22Rv1 (cell line): Measurements from ENCODE around the gene PTCHD4.

ENCODE experiments used
- ZFX ChIP-seq: fragments of 450-650 bp; IDR thresholded peaks from 2 replicates; pipeline ENCODE4 v1.6.1; 2017; ENCODE audit warnings: antibody characterized with exemption, borderline replicate concordance
- TF ChIP-seq, protein P1 (sequence below): fragments of 450-650 bp; IDR thresholded peaks from 2 replicates; pipeline ENCODE4 v1.5.1; 2017; ENCODE audit warnings: mild to moderate bottlenecking

DNA sequence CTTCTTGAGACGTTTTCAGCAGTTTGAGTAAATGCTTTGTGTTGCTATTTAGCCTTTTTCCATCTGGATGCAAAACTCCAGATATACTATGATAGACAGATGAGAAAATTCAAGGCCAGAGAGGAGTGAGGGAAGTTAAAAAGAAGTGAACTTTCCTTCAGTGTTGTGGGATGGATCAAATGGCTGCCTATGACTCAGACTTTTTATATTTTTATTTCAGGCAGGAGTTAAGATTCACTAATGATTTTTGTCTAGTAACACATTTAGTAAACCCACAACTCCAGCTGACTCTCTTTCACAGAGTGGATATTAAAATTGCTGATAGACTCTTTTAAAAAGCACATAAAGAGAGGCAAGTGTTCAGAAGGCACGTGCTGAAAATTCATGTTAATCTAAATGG, 23.2 kb upstream of the PTCHD4 start:
- TF ChIP-seq, protein P1, sequence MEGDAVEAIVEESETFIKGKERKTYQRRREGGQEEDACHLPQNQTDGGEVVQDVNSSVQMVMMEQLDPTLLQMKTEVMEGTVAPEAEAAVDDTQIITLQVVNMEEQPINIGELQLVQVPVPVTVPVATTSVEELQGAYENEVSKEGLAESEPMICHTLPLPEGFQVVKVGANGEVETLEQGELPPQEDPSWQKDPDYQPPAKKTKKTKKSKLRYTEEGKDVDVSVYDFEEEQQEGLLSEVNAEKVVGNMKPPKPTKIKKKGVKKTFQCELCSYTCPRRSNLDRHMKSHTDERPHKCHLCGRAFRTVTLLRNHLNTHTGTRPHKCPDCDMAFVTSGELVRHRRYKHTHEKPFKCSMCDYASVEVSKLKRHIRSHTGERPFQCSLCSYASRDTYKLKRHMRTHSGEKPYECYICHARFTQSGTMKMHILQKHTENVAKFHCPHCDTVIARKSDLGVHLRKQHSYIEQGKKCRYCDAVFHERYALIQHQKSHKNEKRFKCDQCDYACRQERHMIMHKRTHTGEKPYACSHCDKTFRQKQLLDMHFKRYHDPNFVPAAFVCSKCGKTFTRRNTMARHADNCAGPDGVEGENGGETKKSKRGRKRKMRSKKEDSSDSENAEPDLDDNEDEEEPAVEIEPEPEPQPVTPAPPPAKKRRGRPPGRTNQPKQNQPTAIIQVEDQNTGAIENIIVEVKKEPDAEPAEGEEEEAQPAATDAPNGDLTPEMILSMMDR = no peak
- no peak for TF ChIP-seq ZFX
